GM23338 (cell line): ENCODE data around the gene RGL1.

ENCODE experiments used
- CTCF ChIP-seq, 2 experiments: fragments of 200-600 bp in 1 of 2; sonication (generic) in 1 of 2; conservative IDR thresholded peaks; 2 replicates each; pipeline versions ENCODE4 v1.5.1 to v1.6.1; 2016 to 2017; ENCODE audit warnings: antibody characterized with exemption in 2 of 2, low read depth in 2 of 2, mild to moderate bottlenecking in 2 of 2, moderate library complexity in 1 of 2
- ETS1 ChIP-seq: IDR thresholded peaks from 2 replicates; pipeline ENCODE4 v1.6.1; 2016; ENCODE audit warnings: antibody characterized with exemption
- EZH2phosphoT487 ChIP-seq: fragments of 200-600 bp; sonication (generic); IDR thresholded peaks from one replicate; pipeline ENCODE4 v1.8.1; 2018; ENCODE audit warnings: antibody characterized with exemption; ENCODE audit not compliant: unreplicated experiment

- TF ChIP-seq CTCF (conservative IDR thresholded peaks at IDR 0.05; ENCODE audit: low read depth in 2 of 2) (no peak), EZH2phosphoT487 (no peak), ETS1 (no peak)
These were observed 76.6 kb downstream of the RGL1 start for GRCh38 chr1:183881387-183882131.
